Ovary (tissue), 3 donors: ENCODE measurements around the gene PSRC1.

Source experiments
- CTCF ChIP-seq, 3 donors: fragments of 450-650 bp in 2 of 3; fragments of 200-600 bp in 1 of 3; IDR thresholded peaks; one replicate each; pipeline versions ENCODE4 v1.5.1 to v1.8.0; 2016 to 2022; ENCODE audit warnings: antibody characterized with exemption in 3 of 3, mild to moderate bottlenecking in 1 of 3
- EP300 ChIP-seq: sonication (generic); formaldehyde crosslinking; IDR thresholded peaks from one replicate; pipeline ENCODE4 v1.6.1; 2017; ENCODE audit warnings: antibody characterized with exemption
- donor health status: DM: no; HTN: no; CAD: no.

GRCh38 chr1:109248797-109249629 is 33.9 kb downstream of the PSRC1 start, which contains the start of gene CELSR2:
- TF ChIP-seq CTCF (IDR thresholded peaks at IDR 0.05), result no peak
- no peak for TF ChIP-seq EP300
